B cell (primary cell): ENCODE results near the gene TJP3. TPM values are rescaled to one million over a fixed set of nuclear protein-coding genes. Genes with fewer than 3 reads are reported as not detected.

Experiments
- ATAC-seq: fragments of 200-7000 bp; cut with Tn5 transposase; one replicate; pipeline ENCODE4 v1.10.0; 2021; ENCODE audit warnings: low read depth, mild to moderate bottlenecking, moderate number of reproducible peaks, moderate library complexity
- CTCF ChIA-PET: fragments of 350-600 bp; sonication (Branson Sonifier 250); formaldehyde crosslinking; loops from one replicate; lab custom pipeline; 2021; ENCODE audit warnings: antibody characterized with exemption, inconsistent platforms; lab: Charles Lee
- POLR2A ChIA-PET: fragments of 350-600 bp; sonication (Branson Sonifier 250); formaldehyde crosslinking; loops from one replicate; lab custom pipeline; 2021; ENCODE audit warnings: antibody characterized with exemption; lab: Charles Lee
- DNase-seq: peaks from one replicate; pipeline ENCODE4 v3.0.0; 2013
- H2AFZ ChIP-seq: 2 replicates; pipeline ENCODE4 v1.6.1; 2012; ENCODE audit warnings: mild to moderate bottlenecking, low read depth, low read length; ENCODE audit not compliant: insufficient read depth, poor library complexity, severe bottlenecking
- H3K27ac ChIP-seq, 2 donors: 1 replicate in 1 of 2; 2 replicates in 1 of 2; pipeline ENCODE4 v1.5.1; 2012 to 2013; ENCODE audit warnings: low read length in 2 of 2, mild to moderate bottlenecking in 2 of 2, moderate library complexity in 1 of 2
- H3K27me3 ChIP-seq, 4 experiments: fragments of 200-600 bp in 1 of 4; sonication (generic) in 1 of 4; replicated peaks in 1 of 4; 1 replicate in 2 of 4; 2 replicates in 2 of 4; pipeline versions ENCODE4 v1.6.1 to v1.7.0; 2013 to 2016; ENCODE audit warnings: low read length in 3 of 4, mild to moderate bottlenecking in 2 of 4, mixed read lengths in 1 of 4, moderate library complexity in 1 of 4; ENCODE audit not compliant: insufficient read depth in 4 of 4, control insufficient read depth in 3 of 4; ENCODE audit errors: control extremely low read depth in 1 of 4
- H3K36me3 ChIP-seq, 2 experiments: replicated peaks in 1 of 2; 1 replicate in 1 of 2; 2 replicates in 1 of 2; pipeline versions ENCODE4 v1.6.1 to v1.7.1; 2013; ENCODE audit warnings: low read length in 1 of 2; ENCODE audit not compliant: insufficient read depth in 2 of 2, control insufficient read depth in 1 of 2; ENCODE audit errors: control extremely low read depth in 1 of 2, extremely low read depth in 1 of 2
- H3K4me1 ChIP-seq, 2 donors: fragments of 200-600 bp in 1 of 2; sonication (generic) in 1 of 2; 1 replicate in 1 of 2; 2 replicates in 1 of 2; pipeline versions ENCODE4 v1.5.1 to v1.6.1; 2013 to 2017; ENCODE audit warnings: low read length in 2 of 2; ENCODE audit not compliant: control insufficient read depth in 2 of 2, insufficient read depth in 2 of 2
- H3K4me2 ChIP-seq: replicated peaks from 2 replicates; pipeline ENCODE3; 2012; ENCODE audit warnings: mild to moderate bottlenecking, low read depth, low read length; ENCODE audit not compliant: poor library complexity, severe bottlenecking
- H3K4me3 ChIP-seq, 5 experiments: fragments of 200-600 bp in 1 of 5; sonication (generic) in 1 of 5; 1 replicate in 3 of 5; 2 replicates in 2 of 5; pipeline versions ENCODE4 v1.5.1 to v1.7.0; 2011 to 2016; ENCODE audit warnings: low read length in 4 of 5, mild to moderate bottlenecking in 4 of 5, low read depth in 2 of 5, control low read depth in 1 of 5, moderate library complexity in 1 of 5; ENCODE audit not compliant: insufficient read depth in 1 of 5; ENCODE audit errors: control extremely low read depth in 1 of 5, extremely low read depth in 1 of 5
- H3K79me2 ChIP-seq: fragments of 200-600 bp; sonication (generic); one replicate; pipeline ENCODE4 v1.6.0; 2016; ENCODE audit warnings: low read length; ENCODE audit not compliant: control insufficient read depth, insufficient read depth
- H3K9ac ChIP-seq: fragments of 200-600 bp; sonication (generic); 2 replicates; pipeline ENCODE4 v1.6.1; 2017; ENCODE audit warnings: mild to moderate bottlenecking, low read length, moderate library complexity
- H3K9me3 ChIP-seq, 3 donors: one replicate each; pipeline versions ENCODE4 v1.6.1 to v1.7.1; 2013; ENCODE audit warnings: low read length in 2 of 3; ENCODE audit not compliant: control insufficient read depth in 2 of 3, insufficient read depth in 1 of 3; ENCODE audit errors: control extremely low read depth in 1 of 3
- H4K20me1 ChIP-seq: 2 replicates; pipeline ENCODE4 v1.6.0; 2012; ENCODE audit warnings: mild to moderate bottlenecking, low read length; ENCODE audit not compliant: insufficient read depth, control insufficient read depth, poor library complexity, severe bottlenecking
- H3K27ac Mint-ChIP-seq: one replicate; pipeline ENCODE4 v1.8.0; 2021; ENCODE audit warnings: mixed read lengths
- H3K27me3 Mint-ChIP-seq: one replicate; pipeline ENCODE4 v1.8.0; 2021; ENCODE audit warnings: mixed read lengths
- H3K4me1 Mint-ChIP-seq: one replicate; pipeline ENCODE4 v1.8.0; 2021; ENCODE audit warnings: mixed read lengths
- H3K4me3 Mint-ChIP-seq: one replicate; pipeline ENCODE4 v1.8.0; 2021; ENCODE audit warnings: mixed read lengths
- H3K9me3 Mint-ChIP-seq: one replicate; pipeline ENCODE4 v1.8.0; 2022; ENCODE audit warnings: mixed read lengths; ENCODE audit not compliant: insufficient read depth
- CTCF ChIP-seq: fragments of 200-600 bp; IDR thresholded peaks from one replicate; pipeline ENCODE4 v1.8.0; 2022; ENCODE audit warnings: antibody characterized with exemption, mild to moderate bottlenecking
- EZH2 ChIP-seq: IDR thresholded peaks from 2 replicates; pipeline ENCODE4 v1.6.1; 2012; ENCODE audit warnings: borderline replicate concordance, low read depth, mild to moderate bottlenecking, moderate library complexity, low read length; ENCODE audit not compliant: insufficient read depth, poor library complexity, severe bottlenecking
- WGBS: methylation state at CpG from one replicate; pipeline ENCODE4 v1.1.5; 2013; ENCODE audit warnings: missing lambda C conversion rate; ENCODE audit not compliant: insufficient coverage; 5-methylcytosine and 5-hydroxymethylcytosine counted together
- intact Hi-C: fragments of 100-400 bp; cut with micrococcal nuclease; formaldehyde crosslinking; loops from one replicate; pipeline ENCODE4 v1.10.0; 2022
- polyA plus RNA-seq: library from polyadenylated mRNA; depleted of rRNA; stranded (reverse); fragments of >200 nt; gene quantifications from 2 replicates; pipeline ENCODE4 v1.2.3, GENCODE V29; 2012
- total RNA-seq, 2 donors: library from RNA; stranded (reverse); fragments of 120-200 nt in 1 of 2; gene quantifications; 1 replicate in 1 of 2; 2 replicates in 1 of 2; pipeline versions ENCODE4 v1.2.3 to v1.2.4, GENCODE V29; 2013 to 2022

TJP3 gene
- total and polyA plus RNA-seq, 2 donors (not counting 1 experiment from before 2014, with no cell fraction given) = 2.1 to 2.9 TPM

GRCh38 chr19:3785451-3785937 is 77.3 kb downstream of the TJP3 start:
- Histone ChIP-seq H3K79me2 (no peaks in the 10 kb centered on the region), H3K27me3 (peaks cover 0 to 4% (median 0%) of the 10 kb centered on the region in 4 experiments), H3K9me3 (peaks cover 0 to 29% (median 21%) of the 10 kb centered on the region in 3 donors), H3K4me3 (peak overlapping the region in 4 of 5 experiments; percentile 33 to 65 (median 62)), H3K36me3 (no peaks in the 10 kb centered on the region), H4K20me1 (no peaks in the 10 kb centered on the region), H2AFZ (peak overlapping the region; percentile 79), H3K4me2 (peak overlapping the region; percentile 95), H3K27ac (no peak overlapping the region), H3K9ac (peak overlapping the region; percentile 63), H3K4me1 (peaks cover 11 to 13% of the 10 kb centered on the region in 2 donors)
- H3K4me1 Mint-ChIP-seq = peaks cover 22% of the 10 kb centered on the region
- H3K4me3 Mint-ChIP-seq = peak overlapping the region; percentile 79
- H3K27ac Mint-ChIP-seq = no peak overlapping the region
- H3K27me3 Mint-ChIP-seq = no peaks in the 10 kb centered on the region
- TF ChIP-seq EZH2 = no peak
- no peak for TF ChIP-seq CTCF
- DNase-seq (no peak), ATAC-seq (peak; percentile 15)
- ChIA-PET CTCF (no interaction called here), POLR2A (interaction anchor here (0.7 kb wide), 1 partner anchor 202 kb away, joined by 3 read pairs; no protein-coding TSS in a partner anchor)
- peaks cover 12% of the 10 kb centered on the region for H3K9me3 Mint-ChIP-seq
- under 1% methylated on average over 47 of the region's 47 CpGs for WGBS
- intact Hi-C loops = no loop called here
